A549 (cell line): ENCODE data around the gene PPP1R13L.
"Not testable (repeated sequence)": the region's sequence is repeated elsewhere in the genome, so short reads cannot be mapped to it uniquely, and the experiment has no call there.

ENCODE experiments used
- EHMT2 ChIP-seq: fragments of 200-600 bp; sonication (generic); IDR thresholded peaks from 2 replicates; pipeline ENCODE4 v1.6.1; 2016; ENCODE audit warnings: antibody characterized with exemption, low read depth, mild to moderate bottlenecking, moderate library complexity
- NFE2L2 ChIP-seq: fragments of 150-350 bp; conservative IDR thresholded peaks from 2 replicates; pipeline ENCODE4 v1.6.1; 2014; ENCODE audit warnings: low read length
- POLR2A ChIP-seq: IDR thresholded peaks from 2 replicates; pipeline ENCODE4 v1.6.1; 2012; ENCODE audit warnings: mild to moderate bottlenecking, low read length
- POLR2AphosphoS2 ChIP-seq: conservative IDR thresholded peaks from 2 replicates; pipeline ENCODE4 v1.6.1; 2012; ENCODE audit warnings: low read length, improper control_type of control experiment, inconsistent platforms
- RCOR1 ChIP-seq: fragments of 150-350 bp; IDR thresholded peaks from 2 replicates; pipeline ENCODE4 v1.6.1; 2014; ENCODE audit warnings: antibody characterized with exemption, low read length, low read depth
- SREBF2 ChIP-seq: fragments of 450-650 bp; IDR thresholded peaks from 2 replicates; pipeline ENCODE4 v1.6.1; 2014; ENCODE audit warnings: mild to moderate bottlenecking, moderate library complexity
- USF2 ChIP-seq: fragments of 450-650 bp; IDR thresholded peaks from 2 replicates; pipeline ENCODE4 v1.6.1; 2014; ENCODE audit warnings: antibody characterized with exemption
- ZC3H11A ChIP-seq: fragments of 450-650 bp; IDR thresholded peaks from 2 replicates; pipeline ENCODE4 v1.6.1; 2014; ENCODE audit warnings: antibody characterized with exemption, mild to moderate bottlenecking
- TF ChIP-seq, protein P1 (sequence below): fragments of >200 bp; sonication (Bioruptor Twin); formaldehyde crosslinking; IDR thresholded peaks from 3 replicates; pipeline ENCODE4 v1.5.1; 2016
- TF ChIP-seq, protein P2 (sequence below): fragments of 200-600 bp; sonication (generic); IDR thresholded peaks from 2 replicates; pipeline ENCODE4 v1.6.1; 2016; ENCODE audit warnings: antibody characterized with exemption, mild to moderate bottlenecking, moderate library complexity
- TF ChIP-seq, protein P3 (sequence below): IDR thresholded peaks from 2 replicates; pipeline ENCODE4 v1.6.1; 2012

DNA sequence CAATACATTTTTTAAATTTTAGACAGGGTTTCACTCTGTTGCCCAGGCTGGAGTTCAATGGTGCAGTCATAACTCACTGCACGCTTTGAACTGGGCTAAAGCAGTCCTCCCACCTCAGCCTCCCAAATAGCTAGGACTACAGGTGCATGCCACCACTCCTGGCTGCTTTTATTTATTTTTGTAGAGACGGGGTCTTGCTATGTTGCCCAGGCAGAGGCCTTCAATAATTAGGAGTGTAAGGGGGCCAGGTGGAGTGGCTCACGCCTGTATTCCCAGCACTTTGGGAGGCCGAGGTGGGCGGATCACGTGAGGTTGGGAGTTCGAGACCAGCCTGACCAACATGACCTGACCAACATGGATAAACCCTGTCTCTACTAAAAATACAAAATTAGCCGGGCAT, 27.7 kb upstream of the PPP1R13L start:
- TF ChIP-seq POLR2A, NFE2L2, EHMT2, SREBF2, POLR2AphosphoS2, ZC3H11A, USF2, RCOR1: not testable (repeated sequence)
- TF ChIP-seq, protein P1, sequence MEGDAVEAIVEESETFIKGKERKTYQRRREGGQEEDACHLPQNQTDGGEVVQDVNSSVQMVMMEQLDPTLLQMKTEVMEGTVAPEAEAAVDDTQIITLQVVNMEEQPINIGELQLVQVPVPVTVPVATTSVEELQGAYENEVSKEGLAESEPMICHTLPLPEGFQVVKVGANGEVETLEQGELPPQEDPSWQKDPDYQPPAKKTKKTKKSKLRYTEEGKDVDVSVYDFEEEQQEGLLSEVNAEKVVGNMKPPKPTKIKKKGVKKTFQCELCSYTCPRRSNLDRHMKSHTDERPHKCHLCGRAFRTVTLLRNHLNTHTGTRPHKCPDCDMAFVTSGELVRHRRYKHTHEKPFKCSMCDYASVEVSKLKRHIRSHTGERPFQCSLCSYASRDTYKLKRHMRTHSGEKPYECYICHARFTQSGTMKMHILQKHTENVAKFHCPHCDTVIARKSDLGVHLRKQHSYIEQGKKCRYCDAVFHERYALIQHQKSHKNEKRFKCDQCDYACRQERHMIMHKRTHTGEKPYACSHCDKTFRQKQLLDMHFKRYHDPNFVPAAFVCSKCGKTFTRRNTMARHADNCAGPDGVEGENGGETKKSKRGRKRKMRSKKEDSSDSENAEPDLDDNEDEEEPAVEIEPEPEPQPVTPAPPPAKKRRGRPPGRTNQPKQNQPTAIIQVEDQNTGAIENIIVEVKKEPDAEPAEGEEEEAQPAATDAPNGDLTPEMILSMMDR, result not testable (repeated sequence)
- TF ChIP-seq, protein P2, sequence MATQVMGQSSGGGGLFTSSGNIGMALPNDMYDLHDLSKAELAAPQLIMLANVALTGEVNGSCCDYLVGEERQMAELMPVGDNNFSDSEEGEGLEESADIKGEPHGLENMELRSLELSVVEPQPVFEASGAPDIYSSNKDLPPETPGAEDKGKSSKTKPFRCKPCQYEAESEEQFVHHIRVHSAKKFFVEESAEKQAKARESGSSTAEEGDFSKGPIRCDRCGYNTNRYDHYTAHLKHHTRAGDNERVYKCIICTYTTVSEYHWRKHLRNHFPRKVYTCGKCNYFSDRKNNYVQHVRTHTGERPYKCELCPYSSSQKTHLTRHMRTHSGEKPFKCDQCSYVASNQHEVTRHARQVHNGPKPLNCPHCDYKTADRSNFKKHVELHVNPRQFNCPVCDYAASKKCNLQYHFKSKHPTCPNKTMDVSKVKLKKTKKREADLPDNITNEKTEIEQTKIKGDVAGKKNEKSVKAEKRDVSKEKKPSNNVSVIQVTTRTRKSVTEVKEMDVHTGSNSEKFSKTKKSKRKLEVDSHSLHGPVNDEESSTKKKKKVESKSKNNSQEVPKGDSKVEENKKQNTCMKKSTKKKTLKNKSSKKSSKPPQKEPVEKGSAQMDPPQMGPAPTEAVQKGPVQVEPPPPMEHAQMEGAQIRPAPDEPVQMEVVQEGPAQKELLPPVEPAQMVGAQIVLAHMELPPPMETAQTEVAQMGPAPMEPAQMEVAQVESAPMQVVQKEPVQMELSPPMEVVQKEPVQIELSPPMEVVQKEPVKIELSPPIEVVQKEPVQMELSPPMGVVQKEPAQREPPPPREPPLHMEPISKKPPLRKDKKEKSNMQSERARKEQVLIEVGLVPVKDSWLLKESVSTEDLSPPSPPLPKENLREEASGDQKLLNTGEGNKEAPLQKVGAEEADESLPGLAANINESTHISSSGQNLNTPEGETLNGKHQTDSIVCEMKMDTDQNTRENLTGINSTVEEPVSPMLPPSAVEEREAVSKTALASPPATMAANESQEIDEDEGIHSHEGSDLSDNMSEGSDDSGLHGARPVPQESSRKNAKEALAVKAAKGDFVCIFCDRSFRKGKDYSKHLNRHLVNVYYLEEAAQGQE, result not testable (repeated sequence)
- TF ChIP-seq, protein P3, sequence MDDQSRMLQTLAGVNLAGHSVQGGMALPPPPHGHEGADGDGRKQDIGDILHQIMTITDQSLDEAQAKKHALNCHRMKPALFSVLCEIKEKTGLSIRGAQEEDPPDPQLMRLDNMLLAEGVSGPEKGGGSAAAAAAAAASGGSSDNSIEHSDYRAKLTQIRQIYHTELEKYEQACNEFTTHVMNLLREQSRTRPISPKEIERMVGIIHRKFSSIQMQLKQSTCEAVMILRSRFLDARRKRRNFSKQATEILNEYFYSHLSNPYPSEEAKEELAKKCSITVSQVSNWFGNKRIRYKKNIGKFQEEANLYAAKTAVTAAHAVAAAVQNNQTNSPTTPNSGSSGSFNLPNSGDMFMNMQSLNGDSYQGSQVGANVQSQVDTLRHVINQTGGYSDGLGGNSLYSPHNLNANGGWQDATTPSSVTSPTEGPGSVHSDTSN, result not testable (repeated sequence)
